K562 (cell line): ENCODE measurements around the gene HEPACAM2.

Source experiments
- KDM4B ChIP-seq, 2 experiments: fragments of 450-650 bp in 1 of 2; sonication (generic) in 1 of 2; IDR thresholded peaks; 2 replicates each; pipeline ENCODE4 v1.6.1; 2016 to 2017; ENCODE audit warnings: borderline replicate concordance in 2 of 2, antibody characterized with exemption in 1 of 2, low read depth in 1 of 2, mild to moderate bottlenecking in 1 of 2
- POLR2A ChIP-seq: fragments of 450-650 bp; conservative IDR thresholded peaks from 2 replicates; pipeline ENCODE4 v1.6.1; 2016
- RBM17 ChIP-seq: fragments of 200-400 bp; formaldehyde crosslinking; IDR thresholded peaks from 2 replicates; pipeline ENCODE4 v1.6.1; 2017; ENCODE audit warnings: low read depth, mild to moderate bottlenecking, low read length, borderline replicate concordance
- ZNF274 ChIP-seq: IDR thresholded peaks from 2 replicates; pipeline ENCODE4 v1.6.1; 2011; ENCODE audit warnings: low read depth, mild to moderate bottlenecking, low read length, moderate library complexity, borderline replicate concordance
- ZNF780A ChIP-seq: fragments of 250-450 bp; sonication (Bioruptor Pico); IDR thresholded peaks from 2 replicates; pipeline ENCODE4 v1.5.0; 2021; ENCODE audit warnings: mild to moderate bottlenecking
- ZNF830 ChIP-seq: fragments of 250-450 bp; sonication (Bioruptor Pico); IDR thresholded peaks from 2 replicates; pipeline ENCODE4 v1.5.0; 2021; ENCODE audit warnings: mild to moderate bottlenecking
- TF ChIP-seq, protein P1 (sequence below): sonication (generic); formaldehyde crosslinking; IDR thresholded peaks from 2 replicates; pipeline ENCODE4 v1.8.0; 2022; ENCODE audit warnings: mild to moderate bottlenecking, missing genetic modification reagents

DNA sequence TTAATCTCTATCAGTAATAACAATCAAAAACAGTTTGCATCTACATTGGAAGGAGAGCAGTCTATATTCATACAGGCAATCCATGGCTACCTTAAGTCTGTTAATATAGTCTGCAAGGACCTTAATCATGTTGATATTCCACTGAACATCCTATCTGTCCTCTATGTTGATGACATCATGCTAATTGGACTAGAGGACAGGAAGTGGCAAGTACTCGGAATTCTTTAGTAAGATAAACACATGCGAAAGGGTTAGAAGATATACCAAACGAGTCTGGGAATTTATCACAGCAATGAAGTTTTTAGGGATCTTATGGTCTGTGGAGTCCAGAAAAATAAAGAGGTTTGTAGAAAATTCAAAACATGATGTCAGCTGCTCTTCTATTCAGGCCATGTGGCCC, 66.8 kb downstream of the HEPACAM2 start:
- TF ChIP-seq POLR2A, result no peak
- TF ChIP-seq, protein P1, sequence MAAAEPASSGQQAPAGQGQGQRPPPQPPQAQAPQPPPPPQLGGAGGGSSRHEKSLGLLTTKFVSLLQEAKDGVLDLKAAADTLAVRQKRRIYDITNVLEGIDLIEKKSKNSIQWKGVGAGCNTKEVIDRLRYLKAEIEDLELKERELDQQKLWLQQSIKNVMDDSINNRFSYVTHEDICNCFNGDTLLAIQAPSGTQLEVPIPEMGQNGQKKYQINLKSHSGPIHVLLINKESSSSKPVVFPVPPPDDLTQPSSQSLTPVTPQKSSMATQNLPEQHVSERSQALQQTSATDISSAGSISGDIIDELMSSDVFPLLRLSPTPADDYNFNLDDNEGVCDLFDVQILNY (CRISPR knock-in tag), result no peak
- no peak for TF ChIP-seq ZNF830 (CRISPR knock-in tag)
- TF ChIP-seq RBM17, result no peak
- TF ChIP-seq ZNF274, result no peak
- TF ChIP-seq KDM4B (IDR thresholded peaks at IDR 0.05; ENCODE audit: borderline replicate concordance in 2 of 2, low read depth in 1 of 2), result no peak
- TF ChIP-seq ZNF780A, result no peak
